HG03558 (cell line): ENCODE measurements around the gene AARSD1.
"Not testable (repeated sequence)": the region's sequence is repeated elsewhere in the genome, so short reads cannot be mapped to it uniquely, and the experiment has no call there.

Source experiments
- ATAC-seq: cut with Tn5 transposase; IDR thresholded peaks from one replicate; pipeline ENCODE4 v1.9.1; 2021; ENCODE audit warnings: moderate number of reproducible peaks; ENCODE audit not compliant: unreplicated experiment; ENCODE audit errors: extremely low read depth

The AARSD1 gene

DNA sequence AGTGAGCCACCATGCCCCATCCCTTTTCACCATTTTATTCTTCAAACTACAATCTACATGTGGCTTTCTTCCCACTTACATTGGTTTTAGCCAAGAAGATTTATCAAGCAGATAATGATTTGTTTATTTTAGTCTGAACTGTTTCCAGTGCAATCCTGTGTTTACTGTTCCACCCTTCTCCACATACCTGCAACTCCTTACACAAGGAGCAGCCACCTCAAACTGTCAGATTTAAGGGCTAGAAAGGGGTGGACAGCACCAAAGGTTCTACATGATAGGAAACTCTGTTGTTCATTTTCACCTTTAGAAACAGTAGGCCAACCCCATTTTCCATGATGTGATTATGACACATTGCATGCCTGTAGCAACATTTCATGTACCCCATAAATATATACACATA lies 18.0 kb upstream of the AARSD1 start:
- ATAC-seq = no peak

DNA sequence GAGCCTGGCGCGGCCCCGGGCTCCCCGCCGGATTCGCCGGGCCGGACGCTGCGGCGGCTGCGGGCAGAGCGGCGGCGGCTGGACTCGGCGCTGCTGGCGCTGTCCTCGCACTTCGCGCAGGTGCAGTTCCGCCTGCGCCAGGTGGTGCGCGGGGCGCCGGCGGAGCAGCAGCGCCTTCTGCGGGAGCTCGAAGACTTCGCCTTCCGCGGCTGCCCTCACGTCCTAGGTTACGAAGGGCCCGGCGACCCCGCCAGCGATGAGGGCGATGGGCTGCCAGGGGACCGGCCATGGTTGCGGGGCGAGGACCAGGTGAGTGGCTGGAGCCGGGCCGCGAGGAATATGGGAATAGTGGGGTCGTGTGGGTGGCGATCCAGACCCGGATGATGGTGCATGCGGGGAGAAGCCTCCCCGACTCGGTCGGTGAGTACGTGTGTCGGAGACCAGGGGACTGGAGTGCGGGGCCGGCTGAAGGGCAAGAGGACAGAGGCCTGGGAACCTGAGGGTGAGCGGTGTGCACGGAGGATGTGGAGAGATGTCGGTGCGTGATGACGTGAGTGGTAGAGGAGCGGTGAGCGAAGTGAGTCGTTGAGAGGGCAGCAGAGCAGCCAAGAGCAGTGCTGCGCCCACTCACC lies 16.6 kb upstream of the AARSD1 start:
- no peak for ATAC-seq

DNA sequence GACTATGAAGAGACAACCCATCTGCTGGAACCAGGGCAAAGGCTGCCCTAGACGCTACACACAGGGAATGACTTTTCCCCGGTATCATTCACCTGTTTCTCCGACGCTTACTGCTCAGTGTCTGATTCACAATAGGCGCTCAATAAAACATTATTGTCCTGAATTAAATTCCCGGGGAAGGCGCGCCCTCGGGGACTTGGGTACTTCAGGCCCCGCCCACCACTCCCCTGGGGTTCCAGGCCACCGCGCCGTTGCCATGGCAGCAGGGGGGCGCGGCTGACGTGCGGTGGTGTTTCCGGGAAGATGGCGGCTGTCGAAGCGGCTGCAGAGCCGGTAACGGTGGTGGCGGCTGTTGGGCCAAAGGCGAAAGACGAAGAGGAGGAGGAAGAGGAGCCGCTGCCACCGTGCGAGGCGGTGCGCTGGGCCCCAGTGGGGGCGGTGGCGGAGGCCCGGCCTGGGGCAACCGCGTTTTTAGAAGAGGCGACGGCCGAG lies 16.1 kb upstream of the AARSD1 start, which contains the start of gene RUNDC1:
RUNDC1 (plus strand) TSS at position 292 of the 492 bp plus-strand sequence; CDS start at position 304, 12 bp downstream.
- ATAC-seq = no peak

DNA sequence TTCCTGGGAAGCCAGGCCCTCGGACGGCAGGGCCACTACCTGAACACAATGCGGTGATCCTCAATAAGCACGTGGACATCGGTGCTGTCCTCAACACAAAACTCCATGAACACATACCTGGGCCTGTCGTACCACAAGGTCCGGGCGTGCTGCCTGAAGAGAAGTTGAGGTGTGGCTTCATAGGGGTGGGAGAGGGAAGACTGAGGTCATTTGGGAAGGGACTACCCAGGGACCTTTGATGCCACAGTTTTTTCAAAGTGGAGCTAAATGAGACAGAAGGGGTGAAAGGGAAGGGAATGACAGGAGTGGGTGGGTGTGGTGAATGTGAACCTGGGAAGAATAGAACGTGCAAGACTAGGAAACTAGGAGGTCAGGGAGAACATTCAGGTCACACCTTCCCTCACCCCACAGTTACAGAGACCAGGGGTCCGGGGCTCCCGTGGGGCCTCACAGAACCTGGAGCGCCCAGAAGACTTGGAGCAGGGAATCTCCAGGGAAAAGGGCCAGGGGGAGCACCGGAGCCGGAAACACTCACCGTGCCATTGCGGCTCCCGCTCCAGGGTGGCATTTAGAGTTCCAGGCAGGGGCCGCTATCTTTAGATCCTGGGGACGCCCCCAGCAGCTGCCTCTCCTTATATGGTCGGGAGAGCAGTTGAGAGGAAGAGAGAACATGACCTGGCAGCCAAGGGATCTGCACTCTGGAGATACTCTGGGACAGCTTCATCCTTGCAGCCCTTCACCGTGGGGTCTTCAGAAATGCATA lies 15.4 kb upstream of the AARSD1 start, which contains the start of gene PTGES3L:
PTGES3L (minus strand) TSS at position 570 of the 763 bp plus-strand sequence; CDS start at position 543, 27 bp downstream.
- ATAC-seq = no peak

DNA sequence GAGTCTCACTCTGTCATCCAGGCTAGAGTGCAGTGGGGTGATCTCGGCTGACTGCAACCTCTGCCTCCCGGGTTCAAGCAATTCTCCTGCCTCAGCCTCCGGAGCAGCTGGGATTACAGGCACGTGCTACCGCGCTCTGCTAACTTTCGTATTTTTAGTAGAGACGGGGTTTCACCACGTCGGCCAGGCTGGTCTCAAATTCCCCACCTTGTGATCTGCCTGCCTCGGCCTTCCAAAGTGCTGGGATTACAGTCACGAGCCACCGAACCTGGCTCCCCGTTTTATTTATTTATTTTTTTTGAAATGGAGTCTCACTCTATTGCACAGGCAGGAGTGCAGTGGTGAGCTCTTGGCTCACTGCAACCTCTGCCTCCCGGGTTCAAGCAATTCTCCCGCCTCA lies 11.4 kb upstream of the AARSD1 start:
- not testable (repeated sequence) for ATAC-seq

DNA sequence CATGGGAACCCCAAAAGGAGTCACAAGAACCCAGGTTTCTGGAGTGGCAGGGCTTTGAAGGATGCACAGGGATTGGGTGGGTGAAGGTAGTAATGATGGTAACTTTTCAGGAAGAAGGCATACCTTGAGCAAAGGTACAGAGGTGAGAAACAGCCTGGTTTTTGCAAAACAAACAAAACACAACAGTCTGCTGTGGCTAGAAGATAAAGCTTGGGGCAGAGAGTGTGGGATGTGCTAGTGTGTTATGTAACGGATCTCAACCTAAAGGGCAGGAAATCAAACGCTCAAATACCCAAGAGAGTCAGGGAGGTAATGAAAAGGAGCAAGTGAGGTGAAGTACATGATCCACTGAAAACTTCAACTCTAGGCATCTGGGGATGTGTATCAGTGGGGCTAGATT lies 11.0 kb upstream of the AARSD1 start:
- no peak for ATAC-seq

DNA sequence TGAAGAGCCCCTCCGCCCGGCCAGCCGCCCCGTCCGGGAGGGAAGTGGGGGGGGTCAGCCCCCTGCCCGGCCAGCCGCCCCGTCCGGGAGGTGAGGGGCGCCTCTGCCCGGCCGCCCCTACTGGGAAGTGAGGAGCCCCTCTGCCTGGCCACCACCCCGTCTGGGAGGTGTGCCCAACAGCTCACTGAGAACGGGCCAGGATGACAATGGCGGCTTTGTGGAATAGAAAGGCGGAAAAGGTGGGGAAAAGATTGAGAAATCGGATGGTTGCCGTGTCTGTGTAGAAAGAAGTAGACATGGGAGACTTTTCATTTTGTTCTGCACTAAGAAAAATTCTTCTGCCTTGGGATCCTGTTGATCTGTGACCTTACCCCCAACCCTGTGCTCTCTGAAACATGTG lies 9.1 kb upstream of the AARSD1 start:
- ATAC-seq = not testable (repeated sequence)

DNA sequence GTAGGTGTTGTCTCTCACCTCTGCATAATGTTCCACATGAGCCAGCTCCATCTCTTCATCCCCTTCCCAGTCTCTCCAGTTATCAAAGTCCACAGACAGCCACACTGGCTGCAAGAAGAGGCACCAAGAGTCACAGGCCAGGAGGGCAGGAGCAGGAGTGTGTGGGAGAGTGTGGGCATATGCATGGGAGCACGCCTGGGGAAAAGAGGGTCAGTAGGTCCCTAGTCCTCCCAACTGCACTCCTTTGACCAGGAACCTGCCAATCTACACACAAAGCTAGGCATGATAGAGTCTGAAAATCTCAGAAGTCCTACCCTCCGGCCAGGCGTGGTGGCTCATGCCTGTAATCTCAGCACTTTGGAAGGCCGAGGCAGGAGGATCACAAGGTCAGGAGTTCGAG lies 7.3 kb upstream of the AARSD1 start:
- ATAC-seq = no peak

DNA sequence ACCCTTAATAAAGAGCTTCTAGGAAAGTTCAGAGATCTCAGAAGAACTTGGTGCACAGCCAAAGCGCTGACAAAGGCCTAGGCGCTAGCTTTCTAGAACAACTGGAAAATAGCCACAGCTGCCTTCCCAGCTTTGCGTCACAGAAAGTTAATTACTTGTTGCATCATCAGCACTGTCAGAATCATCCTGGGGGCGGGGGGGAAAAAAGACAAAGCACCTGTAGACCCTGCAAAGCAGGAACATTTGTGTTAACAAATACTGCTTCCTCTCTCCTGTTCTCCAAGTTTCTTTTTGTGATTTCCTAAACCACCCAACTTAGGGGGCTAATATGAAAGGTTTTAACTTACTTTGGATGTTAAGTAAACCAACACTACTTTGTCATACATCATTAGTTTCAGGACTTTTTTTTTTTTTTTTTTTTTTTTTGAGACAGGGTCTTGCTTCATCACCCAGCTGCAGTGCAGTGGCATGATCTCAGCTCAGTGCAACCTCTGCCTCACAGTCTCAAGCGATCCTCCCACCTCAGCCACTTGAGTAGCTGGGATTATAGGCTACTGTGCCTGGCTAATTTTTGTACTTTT lies 4.8 kb upstream of the AARSD1 start:
- ATAC-seq = no peak

DNA sequence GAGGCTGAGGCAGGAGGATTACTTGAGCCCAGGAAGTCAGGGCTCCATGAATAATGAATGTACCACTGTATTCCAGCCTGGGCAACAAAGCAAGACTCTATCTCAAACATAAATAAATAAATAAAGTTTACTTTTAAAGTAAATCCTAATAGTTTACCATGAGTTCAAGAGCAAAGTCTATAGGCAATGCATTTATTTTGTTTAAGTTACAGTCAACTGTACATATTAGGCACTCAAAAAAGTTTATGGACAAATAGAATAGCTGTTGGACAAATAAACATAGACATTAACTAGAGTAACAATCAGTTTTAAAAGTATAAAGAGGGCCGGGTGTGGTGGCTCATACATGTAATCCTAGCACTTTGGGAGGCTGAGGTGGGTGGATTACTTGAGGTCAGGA lies 3.7 kb upstream of the AARSD1 start:
- ATAC-seq = no peak

DNA sequence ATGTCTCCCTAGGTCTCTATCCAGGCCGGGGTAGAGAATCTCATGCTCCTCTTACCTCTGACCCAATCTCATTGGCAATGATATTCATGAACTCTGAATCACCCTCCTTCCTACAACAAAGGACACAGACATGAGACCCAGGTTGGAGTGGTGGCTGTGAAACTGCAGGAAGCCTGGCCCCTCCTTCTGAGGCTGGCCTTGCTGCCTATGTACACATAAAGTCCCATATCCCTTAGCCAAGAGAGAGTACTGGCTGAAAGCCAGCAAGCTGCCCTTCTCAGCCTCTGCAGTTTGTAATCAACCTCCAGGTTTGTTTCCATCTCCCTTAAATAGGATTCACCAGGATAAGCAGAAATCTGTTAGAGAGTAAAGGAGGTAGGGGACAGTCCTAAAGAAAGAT lies 10.6 kb downstream of the AARSD1 start:
- ATAC-seq = no peak

DNA sequence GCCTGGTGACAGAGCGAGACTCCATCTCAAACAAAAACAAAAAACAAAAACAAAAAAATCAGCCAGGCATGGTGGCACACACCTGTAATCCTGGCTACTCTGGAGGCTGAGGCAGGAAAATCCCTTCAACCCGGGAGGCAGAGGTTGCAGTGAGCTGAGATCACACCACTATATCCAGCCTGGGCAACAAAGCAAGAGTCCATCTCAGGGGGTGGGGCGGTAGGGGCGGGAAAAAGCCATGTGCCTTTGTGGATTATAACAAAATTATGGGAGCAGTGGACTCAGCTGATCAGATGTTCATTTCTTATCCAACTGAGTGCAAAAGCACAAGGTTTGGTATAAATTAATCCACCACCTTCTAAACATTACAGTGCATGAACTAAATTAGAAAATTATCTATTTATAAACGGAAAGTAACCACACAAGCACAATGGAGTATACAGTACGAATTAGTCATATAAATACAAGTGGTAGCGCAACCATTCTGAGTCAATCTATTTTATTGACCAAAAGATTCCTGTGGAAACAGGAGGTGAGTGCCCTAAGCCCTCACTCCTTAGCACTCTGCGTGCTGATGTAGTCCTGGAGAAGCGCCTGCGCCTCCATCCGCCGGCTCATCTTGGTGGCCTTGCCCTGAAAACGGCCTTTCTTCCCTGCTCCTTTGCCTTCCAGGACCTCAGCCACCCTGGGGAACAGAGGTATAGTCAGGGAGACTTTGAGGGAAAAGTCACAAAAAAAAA lies 14.0 kb downstream of the AARSD1 start:
- no peak for ATAC-seq

DNA sequence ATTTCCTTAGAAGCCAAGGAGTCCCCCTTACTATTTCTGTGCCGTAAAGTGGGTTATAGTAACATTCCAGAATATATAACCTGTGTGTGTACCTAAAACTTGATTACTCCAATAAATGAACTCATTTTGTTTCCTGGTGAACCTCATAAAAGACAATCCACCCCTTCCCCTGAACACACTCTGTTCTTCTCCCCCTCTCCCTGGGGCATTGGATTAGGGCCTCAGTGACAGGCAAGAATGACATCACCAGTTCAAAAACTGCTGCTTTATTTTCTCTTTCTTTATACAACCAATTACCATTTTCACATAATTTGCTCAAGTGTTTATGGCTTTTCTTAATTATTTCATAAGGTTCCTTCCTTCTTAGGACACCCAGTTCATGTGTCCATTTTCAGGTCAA lies 17.4 kb downstream of the AARSD1 start:
- ATAC-seq = no peak

DNA sequence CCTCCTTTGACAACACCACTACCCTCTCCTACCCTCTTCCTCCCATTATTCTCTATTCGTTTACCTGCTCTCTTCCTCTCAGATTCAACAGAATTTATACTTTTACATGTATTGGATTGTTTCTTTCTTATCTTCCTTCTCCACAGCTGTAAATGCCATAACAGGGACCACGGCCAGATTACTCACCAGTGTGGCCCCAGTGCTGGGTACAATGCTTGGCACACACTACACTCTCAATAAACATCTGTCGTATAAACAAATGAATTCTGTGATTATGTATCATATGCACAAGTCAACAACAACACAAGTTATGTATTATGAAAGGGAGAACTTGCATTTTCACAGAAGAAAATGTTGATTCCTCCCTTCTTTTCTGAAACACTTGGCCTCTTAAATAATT lies 20.0 kb downstream of the AARSD1 start:
- ATAC-seq = no peak

DNA sequence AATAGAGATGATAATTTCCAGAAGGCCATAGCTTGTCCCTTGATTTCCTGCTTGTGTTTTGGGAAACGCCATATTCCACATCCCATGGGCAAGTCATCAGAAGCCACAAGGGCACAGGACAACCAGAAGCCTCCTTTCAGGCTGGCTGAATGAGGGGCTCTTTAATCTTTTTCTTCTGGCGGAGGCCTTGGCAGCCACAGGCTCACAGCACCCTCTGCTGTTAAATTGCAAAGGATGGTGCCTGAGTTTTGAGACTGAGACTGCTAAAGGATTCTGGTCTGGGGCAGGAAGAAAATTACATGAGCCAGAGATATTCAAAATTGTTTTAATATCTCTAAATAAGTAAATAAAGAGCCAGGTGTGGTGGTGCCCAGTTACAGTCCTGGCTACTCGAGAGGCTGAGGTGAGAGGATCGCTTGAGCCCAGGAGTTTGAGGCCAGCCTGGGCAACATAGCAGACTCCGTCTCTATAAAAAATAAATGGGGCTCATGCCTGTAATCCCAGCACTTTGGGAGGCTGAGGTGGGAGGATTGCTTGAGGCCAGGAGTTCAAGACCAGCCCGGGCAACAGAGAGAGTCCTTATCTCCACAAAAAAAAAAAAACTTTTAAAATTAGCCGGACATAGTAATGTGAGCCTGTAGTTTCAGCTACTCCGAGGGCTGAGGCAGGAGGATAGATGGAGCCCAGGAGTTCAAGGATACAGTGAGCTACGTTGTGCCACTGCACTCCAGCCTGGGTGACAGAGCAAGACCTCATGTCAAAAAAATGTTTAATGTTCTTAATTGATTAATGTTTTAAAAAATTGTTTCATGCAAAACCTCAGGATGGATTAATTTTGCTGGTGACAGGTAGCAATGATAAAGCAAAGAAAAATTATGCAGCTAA lies 26.3 kb downstream of the AARSD1 start:
- no peak for ATAC-seq

DNA sequence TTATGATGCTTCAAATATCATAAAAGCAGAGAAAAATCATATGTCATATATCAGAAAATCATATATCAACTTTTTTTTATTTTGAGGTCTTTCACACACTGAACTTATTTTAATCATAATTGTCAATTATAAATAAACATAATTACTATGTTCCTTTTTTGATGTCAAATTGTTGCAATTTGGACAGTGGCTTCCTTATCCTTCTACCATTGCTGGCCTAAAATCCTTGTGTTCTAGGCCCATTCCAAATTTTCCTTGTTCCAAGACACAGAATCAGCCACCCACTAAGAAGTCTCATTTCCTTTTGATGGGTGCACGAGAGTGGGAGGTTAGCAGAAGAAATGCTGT lies 34.8 kb downstream of the AARSD1 start:
- ATAC-seq = no peak

DNA sequence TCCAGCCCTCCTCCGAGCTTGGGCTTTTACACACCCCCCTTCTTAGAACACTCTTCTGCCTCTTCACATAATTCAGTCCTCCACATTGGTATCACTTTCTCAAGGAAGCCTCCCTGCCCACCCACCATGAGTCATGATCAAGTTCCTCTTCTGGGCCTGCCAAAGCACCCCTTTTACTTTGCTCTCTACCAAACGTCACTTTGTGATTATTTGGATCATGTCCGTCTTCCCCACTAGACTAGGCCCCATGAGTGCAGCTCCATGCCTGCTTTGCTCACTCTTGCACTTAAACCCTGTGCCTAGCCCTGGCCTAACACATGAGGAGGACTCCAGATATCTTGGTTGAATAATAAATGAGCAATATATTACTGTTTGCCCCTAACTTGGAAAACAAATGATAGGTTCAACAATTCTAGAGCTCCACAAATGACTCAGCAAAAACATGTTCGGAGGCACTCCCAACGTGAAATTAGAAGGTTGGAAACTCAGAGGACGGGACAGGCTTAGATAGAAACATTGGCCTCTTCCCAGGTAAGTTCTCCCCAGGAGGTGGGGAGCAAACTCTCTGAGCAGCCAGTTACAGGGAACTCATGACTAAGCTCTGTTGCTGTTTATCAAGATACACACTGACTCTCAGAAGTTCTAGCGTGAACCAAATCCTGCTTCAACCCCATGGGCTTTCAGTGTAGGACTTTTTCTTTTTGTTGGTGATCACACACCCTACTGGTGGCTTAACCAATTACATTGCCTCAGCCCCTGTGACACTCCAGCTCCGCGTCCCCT lies 35.3 kb downstream of the AARSD1 start:
- no peak for ATAC-seq

DNA sequence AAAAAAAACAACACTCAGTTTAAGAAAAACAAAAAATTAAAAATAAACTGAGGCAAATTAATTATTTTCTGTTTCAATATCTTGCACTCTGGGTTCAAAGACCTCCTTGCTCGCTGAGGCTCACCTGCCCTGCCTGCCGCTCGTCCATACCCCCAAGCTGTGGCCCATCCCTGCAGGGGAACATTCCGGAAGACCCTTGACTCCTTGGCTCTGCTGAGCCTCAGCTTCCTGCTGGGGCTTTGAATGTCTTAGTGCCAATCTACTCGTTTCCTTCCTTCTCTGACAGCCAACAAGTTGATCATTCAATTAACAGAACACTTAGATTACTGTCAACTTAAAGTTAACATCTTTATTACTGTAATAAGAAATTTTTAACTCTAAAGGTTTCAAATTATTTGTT lies 39.4 kb downstream of the AARSD1 start:
- no peak for ATAC-seq

DNA sequence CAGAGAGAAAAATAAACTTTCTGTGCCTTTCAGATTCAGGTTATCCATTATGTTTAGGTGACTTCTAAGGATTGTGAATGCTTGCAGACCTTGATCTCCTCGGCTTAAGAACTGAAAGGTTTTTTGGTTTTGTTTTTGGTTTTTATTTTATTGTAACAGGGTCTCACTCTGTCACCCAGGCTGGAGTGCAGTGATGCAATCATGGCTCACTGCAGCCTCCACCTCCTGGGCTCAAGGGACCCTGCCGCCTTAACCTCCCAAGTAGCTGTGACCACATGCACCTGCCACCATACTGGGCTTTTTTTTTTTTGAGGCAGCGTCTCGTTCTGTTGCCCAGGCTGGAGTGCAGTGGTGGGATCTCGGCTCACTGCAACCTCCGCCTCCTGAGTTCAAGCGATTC lies 40.8 kb downstream of the AARSD1 start:
- ATAC-seq = not testable (repeated sequence)
